ENCODE data around the gene WDR44.

DNA sequence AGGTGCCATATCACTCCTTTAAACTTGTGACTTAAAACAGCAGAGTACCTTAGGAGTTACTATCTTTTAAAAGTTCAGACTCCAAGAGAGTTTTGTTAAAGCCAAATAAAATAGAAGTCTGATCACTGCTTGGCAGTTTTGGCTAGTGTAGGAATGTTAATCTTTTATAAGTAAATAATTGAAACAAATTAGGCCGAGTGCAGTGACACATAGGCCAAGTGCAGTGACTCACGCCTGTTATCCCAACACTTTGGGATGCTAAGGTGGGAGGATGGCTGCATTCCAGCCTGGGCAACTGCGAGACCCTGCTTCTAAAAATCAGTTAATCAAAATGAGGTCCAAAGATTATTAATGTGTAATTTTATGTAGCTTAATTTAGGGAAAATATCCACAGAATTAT is 37.2 kb downstream of the WDR44 start:
- TF ChIP-seq, protein P1, sequence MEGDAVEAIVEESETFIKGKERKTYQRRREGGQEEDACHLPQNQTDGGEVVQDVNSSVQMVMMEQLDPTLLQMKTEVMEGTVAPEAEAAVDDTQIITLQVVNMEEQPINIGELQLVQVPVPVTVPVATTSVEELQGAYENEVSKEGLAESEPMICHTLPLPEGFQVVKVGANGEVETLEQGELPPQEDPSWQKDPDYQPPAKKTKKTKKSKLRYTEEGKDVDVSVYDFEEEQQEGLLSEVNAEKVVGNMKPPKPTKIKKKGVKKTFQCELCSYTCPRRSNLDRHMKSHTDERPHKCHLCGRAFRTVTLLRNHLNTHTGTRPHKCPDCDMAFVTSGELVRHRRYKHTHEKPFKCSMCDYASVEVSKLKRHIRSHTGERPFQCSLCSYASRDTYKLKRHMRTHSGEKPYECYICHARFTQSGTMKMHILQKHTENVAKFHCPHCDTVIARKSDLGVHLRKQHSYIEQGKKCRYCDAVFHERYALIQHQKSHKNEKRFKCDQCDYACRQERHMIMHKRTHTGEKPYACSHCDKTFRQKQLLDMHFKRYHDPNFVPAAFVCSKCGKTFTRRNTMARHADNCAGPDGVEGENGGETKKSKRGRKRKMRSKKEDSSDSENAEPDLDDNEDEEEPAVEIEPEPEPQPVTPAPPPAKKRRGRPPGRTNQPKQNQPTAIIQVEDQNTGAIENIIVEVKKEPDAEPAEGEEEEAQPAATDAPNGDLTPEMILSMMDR (conservative IDR thresholded peaks at IDR 0.05; ENCODE audit: low read depth, low read length): no peak
- no peak for TF ChIP-seq EZH2phosphoT487 (IDR thresholded peaks at IDR 0.05; ENCODE audit: borderline replicate concordance, low read length)
- TF ChIP-seq EZH2 (IDR thresholded peaks at IDR 0.05; ENCODE audit: low read length, unreplicated experiment): no peak

All from PC-3 (cell line).